Right cardiac atrium (tissue), 5 donors: Measurements from ENCODE around the gene PSD4. TPM values are rescaled to one million over a fixed set of nuclear protein-coding genes. Genes with fewer than 3 reads are reported as not detected.

Source experiments
- ATAC-seq, 2 donors: fragments of 200-7000 bp; cut with Tn5 transposase; one replicate each; pipeline versions ENCODE4 v1.8.0 to v1.9.1; 2020; ENCODE audit warnings: moderate library complexity in 2 of 2, mild to moderate bottlenecking in 1 of 2
- DNase-seq, 3 donors: peaks; one replicate each; pipeline ENCODE4 v3.0.0-alpha.2; 2020
- H3K27ac ChIP-seq: one replicate; pipeline ENCODE4 v1.5.1; 2013; ENCODE audit warnings: mild to moderate bottlenecking, low read length, control low read depth, moderate library complexity
- H3K27me3 ChIP-seq: one replicate; pipeline ENCODE4 v1.6.1; 2013; ENCODE audit not compliant: control insufficient read depth, insufficient read depth
- H3K4me1 ChIP-seq: one replicate; pipeline ENCODE4 v1.6.1; 2013; ENCODE audit warnings: low read length; ENCODE audit not compliant: control insufficient read depth, insufficient read depth
- H3K4me3 ChIP-seq: one replicate; pipeline ENCODE4 v1.5.1; 2013; ENCODE audit warnings: low read length, control low read depth
- H3K9me3 ChIP-seq: one replicate; pipeline ENCODE4 v1.6.1; 2013; ENCODE audit warnings: low read length; ENCODE audit not compliant: control insufficient read depth
- WGBS: extraction: QIAGEN DNeasy Blood & Tissue Kit; methylation state at CpG from one replicate; pipeline ENCODE4 v1.1.7; 2013; 5-methylcytosine and 5-hydroxymethylcytosine counted together
- intact Hi-C, 4 donors: fragments of 100-400 bp; cut with DNase I; formaldehyde crosslinking; loops; one replicate each; pipeline versions ENCODE4 v1.11.0 to v1.14.0; 2022 to 2023
- long read RNA-seq, 4 donors: library from polyadenylated mRNA; unstranded; transcript quantifications; one replicate each; pipeline ENCODE4 v2.0.0, GENCODE V29; 2020 to 2021
- polyA plus RNA-seq: library from polyadenylated mRNA; stranded (reverse); fragments of 200-250 nt; gene quantifications from one replicate; pipeline ENCODE4 v1.2.3, GENCODE V29; 2013
- total RNA-seq, 4 donors: library from RNA; stranded (reverse); fragmentation: NEBNext Ultra II Directional; extraction: Animal tissue kit (Norgen Biotek cat#: 25700); gene quantifications; one replicate each; pipeline ENCODE4 v1.2.1, GENCODE V29; 2021
- donor health status: healthy with polysubstance abuse.
- donor health status: DM: no; HTN: yes; CAD: no.
- donor health status: DM: no; HTN: no; CAD: no.
- donor health status: DM: no; HTN: yes; CAD: no; lungs with severe emphysema.
- donor health status: DM: yes; HTN: yes; CAD: no.

The PSD4 gene
- total RNA-seq (1 to 10 TPM; 2.0 to 4.0 (median 3.3) TPM), polyA plus RNA-seq (1.0 TPM)
- long read RNA-seq, donor 1, partial matches to known transcripts, result 0 of 2 reads
- long read RNA-seq, donor 1, other reads (novel, unspliced or antisense), result 1 of 2 reads
- long read RNA-seq, donor 2, partial matches to known transcripts, result 0 of 1 reads
- long read RNA-seq, donor 2, other reads (novel, unspliced or antisense), result 1 of 1 reads
- long read RNA-seq, donor 3, result 0 reads
- long read RNA-seq, donor 4, result 0 reads

GRCh38 chr2:113173542-113174375, at the start of gene PSD4:
TSS of gene PSD4 (plus strand) at chr2:113173971. CDS start at chr2:113182457, 8,486 bp downstream.
- no peak within 1 kb of the TSS for H3K4me3 ChIP-seq
- 56% methylated on average over 14 of the region's 14 CpGs for WGBS
- no peaks in the 10 kb centered on the region for H3K9me3 ChIP-seq
- DNase-seq, result peak; percentile 55 to 85 (median 82)
- no peak within 1 kb of the TSS for H3K27ac ChIP-seq
- intact Hi-C loops, result no loop called here
- no peaks in the 10 kb centered on the region for H3K4me1 ChIP-seq
- peak; percentile 66 to 75 for ATAC-seq
- no peaks in the 10 kb centered on the region for H3K27me3 ChIP-seq

GRCh38 chr2:113124181-113124961, 49.4 kb upstream of the PSD4 start:
- 37% methylated on average over 12 of the region's 12 CpGs for WGBS
- peak; percentile 33 to 40 for ATAC-seq
- H3K27ac ChIP-seq, result no peak overlapping the region

GRCh38 chr2:113124984-113125855, 48.6 kb upstream of the PSD4 start:
- H3K4me1 ChIP-seq, result peaks cover 6% of the 10 kb centered on the region
- 64% methylated on average over 6 of the region's 6 CpGs for WGBS
- H3K4me3 ChIP-seq, result no peak overlapping the region
- no peak for ATAC-seq
- H3K9me3 ChIP-seq, result no peaks in the 10 kb centered on the region
- DNase-seq, result no peak
- H3K27ac ChIP-seq, result no peak overlapping the region
- no peaks in the 10 kb centered on the region for H3K27me3 ChIP-seq
- intact Hi-C loops, result no loop called here

More at GRCh38 chr2:113124181-113124961, 49.4 kb upstream of the PSD4 start:
- H3K9me3 ChIP-seq, result no peaks in the 10 kb centered on the region
- H3K4me3 ChIP-seq, result no peak overlapping the region
- intact Hi-C loops, result no loop called here
- peaks cover 6% of the 10 kb centered on the region for H3K4me1 ChIP-seq
- no peaks in the 10 kb centered on the region for H3K27me3 ChIP-seq
- DNase-seq, result no peak

DNA sequence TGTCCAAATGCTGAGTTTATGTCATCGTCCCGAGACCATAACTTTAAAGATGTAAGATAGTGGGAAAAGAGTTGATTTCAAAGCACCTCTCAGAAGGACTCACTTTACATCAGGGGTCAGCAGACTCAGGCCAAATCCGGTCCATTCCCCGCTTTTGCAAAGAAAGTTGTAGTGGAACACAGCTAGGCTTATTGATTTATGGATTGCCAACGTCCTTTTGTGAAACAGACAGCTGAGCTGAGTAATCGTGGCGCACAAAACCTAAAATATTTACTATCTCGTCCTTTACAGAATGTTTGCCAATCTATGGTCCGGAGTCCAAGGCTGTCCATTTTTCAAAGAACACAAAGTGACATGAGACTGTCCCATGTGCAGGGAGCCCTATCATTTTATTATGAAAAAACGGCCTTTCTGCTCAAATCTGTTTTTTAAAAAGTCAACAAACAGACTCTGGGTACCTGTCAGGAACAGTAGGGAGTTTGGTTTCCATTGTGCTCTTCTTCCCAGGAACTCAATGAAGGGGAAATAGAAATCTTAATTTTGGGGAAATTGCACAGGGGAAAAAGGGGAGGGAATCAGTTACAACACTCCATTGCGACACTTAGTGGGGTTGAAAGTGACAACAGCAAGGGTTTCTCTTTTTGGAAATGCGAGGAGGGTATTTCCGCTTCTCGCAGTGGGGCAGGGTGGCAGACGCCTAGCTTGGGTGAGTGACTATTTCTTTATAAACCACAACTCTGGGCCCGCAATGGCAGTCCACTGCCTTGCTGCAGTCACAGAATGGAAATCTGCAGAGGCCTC, 46.7 kb upstream of the PSD4 start, which contains the start of gene IL1RN:
Gene IL1RN (plus strand): TSS at position 754 of the 801 bp plus-strand sequence. CDS start 27 bp downstream, at position 781.
- Histone ChIP-seq H3K9me3 (no peaks in the 10 kb centered on the region), H3K4me3 (no peak within 1 kb of the TSS), H3K4me1 (peaks cover 6% of the 10 kb centered on the region), H3K27ac (no peak within 1 kb of the TSS), H3K27me3 (no peaks in the 10 kb centered on the region)
- 82% methylated on average over 16 of the region's 16 CpGs for WGBS
- ATAC-seq (peak; percentile 45), DNase-seq (peak; percentile 18 to 60 (median 58))
- intact Hi-C loops, result no loop called here

DNA sequence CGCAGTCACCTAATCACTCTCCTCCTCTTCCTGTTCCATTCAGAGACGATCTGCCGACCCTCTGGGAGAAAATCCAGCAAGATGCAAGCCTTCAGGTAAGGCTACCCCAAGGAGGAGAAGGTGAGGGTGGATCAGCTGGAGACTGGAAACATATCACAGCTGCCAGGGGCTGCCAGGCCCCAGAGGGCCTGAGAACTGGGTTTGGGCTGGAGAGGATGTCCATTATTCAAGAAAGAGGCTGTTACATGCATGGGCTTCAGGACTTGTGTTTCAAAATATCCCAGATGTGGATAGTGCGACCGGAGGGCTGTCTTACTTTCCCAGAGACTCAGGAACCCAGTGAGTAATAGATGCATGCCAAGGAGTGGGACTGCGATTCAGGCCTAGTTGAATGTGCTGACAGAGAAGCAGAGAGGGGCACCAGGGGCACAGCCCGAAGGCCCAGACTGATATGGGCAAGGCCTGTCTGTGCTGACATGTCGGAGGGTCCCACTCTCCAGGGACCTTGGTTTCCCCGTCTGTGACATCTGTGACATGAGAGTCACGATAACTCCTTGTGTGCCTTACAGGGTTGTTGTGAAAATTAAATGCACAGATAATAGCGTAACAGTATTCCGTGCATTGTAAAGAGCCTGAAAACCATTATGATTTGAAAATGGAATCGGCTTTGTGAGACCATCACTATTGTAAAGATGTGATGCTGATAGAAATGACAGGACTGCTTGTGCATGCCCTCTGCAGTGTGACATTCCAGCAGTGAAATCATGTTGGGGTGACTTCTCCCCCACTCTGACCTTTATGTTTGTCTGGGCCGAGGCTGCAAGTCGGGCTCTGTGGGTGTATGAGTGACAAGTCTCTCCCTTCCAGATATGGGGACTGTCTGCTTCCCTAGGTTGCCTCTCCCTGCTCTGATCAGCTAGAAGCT, 45.9 kb upstream of the PSD4 start:
- H3K4me1 ChIP-seq, result peaks cover 6% of the 10 kb centered on the region
- DNase-seq (no peak), ATAC-seq (no peak)
- H3K9me3 ChIP-seq, result no peaks in the 10 kb centered on the region
- no peaks in the 10 kb centered on the region for H3K27me3 ChIP-seq
- H3K4me3 ChIP-seq, result no peak overlapping the region
- H3K27ac ChIP-seq, result no peak overlapping the region
- 75% methylated on average over 15 of the region's 15 CpGs for WGBS
- intact Hi-C loops, result no loop called here

DNA sequence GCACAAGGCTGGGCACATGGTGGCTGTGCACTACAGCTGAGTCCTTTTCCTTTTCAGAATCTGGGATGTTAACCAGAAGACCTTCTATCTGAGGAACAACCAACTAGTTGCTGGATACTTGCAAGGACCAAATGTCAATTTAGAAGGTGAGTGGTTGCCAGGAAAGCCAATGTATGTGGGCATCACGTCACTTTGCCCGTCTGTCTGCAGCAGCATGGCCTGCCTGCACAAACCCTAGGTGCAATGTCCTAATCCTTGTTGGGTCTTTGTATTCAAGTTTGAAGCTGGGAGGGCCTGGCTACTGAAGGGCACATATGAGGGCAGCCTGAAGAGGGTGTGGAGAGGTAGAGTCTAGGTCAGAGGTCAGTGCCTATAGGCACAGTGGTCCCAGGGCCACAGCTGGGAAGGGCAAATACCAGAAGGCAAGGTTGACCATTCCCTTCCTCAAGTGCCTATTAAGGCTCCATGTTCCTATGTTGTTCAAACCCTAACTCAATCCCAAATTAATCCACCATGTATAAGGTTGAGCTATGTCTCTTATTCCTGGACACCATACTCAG, 44.2 kb upstream of the PSD4 start:
- Histone ChIP-seq H3K9me3 (no peaks in the 10 kb centered on the region), H3K27ac (no peak overlapping the region), H3K4me3 (no peak overlapping the region), H3K4me1 (peaks cover 5% of the 10 kb centered on the region), H3K27me3 (no peaks in the 10 kb centered on the region)
- no peak for ATAC-seq
- WGBS, result 84% methylated on average over 2 of the region's 2 CpGs
- intact Hi-C loops, result loop anchor here in 1 of 4 donors (10.0 kb wide), 1 partner anchor 245 kb away; no protein-coding TSS in a partner anchor
- DNase-seq, result no peak

GRCh38 chr2:113131352-113132185, 42.2 kb upstream of the PSD4 start:
- no peak overlapping the region for H3K4me3 ChIP-seq
- no peak overlapping the region for H3K27ac ChIP-seq
- no peaks in the 10 kb centered on the region for H3K9me3 ChIP-seq
- peaks cover 4% of the 10 kb centered on the region for H3K4me1 ChIP-seq
- intact Hi-C loops, result loop anchor here in 1 of 4 donors (10.0 kb wide), 1 partner anchor 243 kb away; no protein-coding TSS in a partner anchor
- no peak for DNase-seq
- H3K27me3 ChIP-seq, result no peaks in the 10 kb centered on the region
- 87% methylated on average over 7 of the region's 7 CpGs for WGBS
- no peak for ATAC-seq

- Histone ChIP-seq H3K4me1 (peaks cover 4% of the 10 kb centered on the region), H3K9me3 (no peaks in the 10 kb centered on the region), H3K27ac (no peak overlapping the region), H3K27me3 (no peaks in the 10 kb centered on the region), H3K4me3 (no peak overlapping the region)
- DNase-seq (no peak), ATAC-seq (no peak)
- WGBS, result 90% methylated on average over 17 of the region's 17 CpGs
- intact Hi-C loops, result loop anchor here in 1 of 4 donors (10.0 kb wide), 1 partner anchor 242 kb away; no protein-coding TSS in a partner anchor
Measured at GRCh38 chr2:113132414-113133021, 41.3 kb upstream of the PSD4 start.
